Heart left ventricle (tissue), 13 donors: Measurements from ENCODE around the gene CXCR5.
"Not testable (repeated sequence)": the region's sequence is repeated elsewhere in the genome, so short reads cannot be mapped to it uniquely, and the experiment has no call there.

Source experiments
- CTCF ChIP-seq, 12 donors: fragments of 200-600 bp; sonication (generic) in 4 of 12; IDR thresholded peaks; one replicate each; pipeline versions ENCODE4 v1.5.0 to v1.8.0; 2018 to 2022; ENCODE audit warnings: antibody characterized with exemption in 12 of 12, mild to moderate bottlenecking in 5 of 12
- POLR2A ChIP-seq, 2 donors: fragments of 450-650 bp; IDR thresholded peaks; one replicate each; pipeline ENCODE4 v1.6.1; 2017; ENCODE audit warnings: antibody characterized with exemption in 2 of 2, mild to moderate bottlenecking in 2 of 2, moderate library complexity in 2 of 2
- donor health status: ischemic (EF 13 %, LVEDD 7.1; RV severe dilation, severe dysfunction).
- donor health status: DM: no; HTN: yes; CAD: no.
- donor health status: DM: no; HTN: no; CAD: no.
- donor health status: ischemic (EF 25% LVEDD 6.9; RV normal size, moderate dysfunction).
- donor health status: ischemic (EF 25% LVEDD 5.7; RV mildly dilated, moderate dysfunction).
- donor health status: ischemic (EF 35%, LVEDD 5.7; RV mildly dilated, moderate dysfunction).
- donor health status: nonischemic (EF 11% LVEDD 7.7; RV severe dilation, severe dysfunction).
- donor health status: DM: yes; HTN: yes; CAD: no.
- donor health status: PGD.
- donor health status: ischemic (EF 29% LVEDD 5.4; RV normal size, mild dysfunction).
- donor health status: nonischemic (EF 23%, LVEDD 6.1; RV moderate dilation, normal function).

- TF ChIP-seq POLR2A, CTCF (IDR thresholded peaks at IDR 0.05): not testable (repeated sequence)
Observed at GRCh38 chr11:118842843-118843242, 40.8 kb upstream of the CXCR5 start.
